Dedifferentiated amniotic fluid mesenchymal stem cell (primary cell): ENCODE measurements around the gene TSPEAR.

ENCODE experiments used
- DNase-seq: peaks from one replicate; pipeline ENCODE4 v3.0.0-alpha.2; 2016; ENCODE audit errors: extremely low spot score

TSPEAR gene

GRCh38 chr21:44530903-44531605, 180.3 kb downstream of the TSPEAR start:
- DNase-seq, result no peak

- no peak for DNase-seq
These were observed 181.0 kb downstream of the TSPEAR start for GRCh38 chr21:44530221-44530902.

GRCh38 chr21:44529503-44530125, 181.8 kb downstream of the TSPEAR start:
- no peak for DNase-seq

- DNase-seq, result no peak
These were observed 182.4 kb downstream of the TSPEAR start for GRCh38 chr21:44529011-44529421.

GRCh38 chr21:44528634-44528995, 182.8 kb downstream of the TSPEAR start:
- DNase-seq, result no peak

GRCh38 chr21:44527983-44528633, 183.3 kb downstream of the TSPEAR start:
- DNase-seq, result no peak

- DNase-seq, result no peak
These were observed 184.0 kb downstream of the TSPEAR start for GRCh38 chr21:44527156-44527982.

- DNase-seq, result no peak
These were observed 185.0 kb downstream of the TSPEAR start for GRCh38 chr21:44526096-44526997.

GRCh38 chr21:44525391-44526095, 185.8 kb downstream of the TSPEAR start:
- no peak for DNase-seq

- no peak for DNase-seq
These were observed 186.7 kb downstream of the TSPEAR start for GRCh38 chr21:44524414-44525371.

GRCh38 chr21:44523567-44524413, 187.6 kb downstream of the TSPEAR start:
- DNase-seq, result no peak

GRCh38 chr21:44522753-44523204, 188.6 kb downstream of the TSPEAR start:
- DNase-seq, result no peak

GRCh38 chr21:44521928-44522752, 189.2 kb downstream of the TSPEAR start:
- DNase-seq, result no peak

- no peak for DNase-seq
These were observed 190.0 kb downstream of the TSPEAR start for GRCh38 chr21:44521301-44521927.

GRCh38 chr21:44520326-44521300, 190.8 kb downstream of the TSPEAR start:
- DNase-seq, result no peak
